Stimulated activated naive CD8-positive, alpha-beta T cell treated with anti-CD3 and anti-CD28 coated beads, Interleukin-15, amount 100 ng/mL, for 72 hours (primary cell): ENCODE measurements around the gene ZNF521.
A peak's percentile ranks its signal among the peaks of the same experiment; 100 is the strongest.

ENCODE experiments used
- ATAC-seq: fragments of 150-1000 bp; cut with Tn5 transposase; 2 replicates; pipeline ENCODE4 v1.10.0; 2021; ENCODE audit warnings: mild to moderate bottlenecking, moderate library complexity
- DNase-seq, 2 donors: peaks; one replicate each; pipeline ENCODE4 v3.0.0; 2021 to 2022
- H3K27ac Mint-ChIP-seq, 2 donors: one replicate each; pipeline ENCODE4 v1.8.0; 2022; ENCODE audit warnings: mild to moderate bottlenecking in 2 of 2, mixed read lengths in 2 of 2, moderate library complexity in 2 of 2
- H3K27me3 Mint-ChIP-seq: one replicate; pipeline ENCODE4 v1.8.0; 2022; ENCODE audit warnings: mixed read lengths
- H3K4me1 Mint-ChIP-seq: one replicate; pipeline ENCODE4 v1.8.0; 2022; ENCODE audit warnings: mild to moderate bottlenecking, mixed read lengths
- H3K4me3 Mint-ChIP-seq, 2 donors: one replicate each; pipeline ENCODE4 v1.8.0; 2022; ENCODE audit warnings: mild to moderate bottlenecking in 2 of 2, mixed read lengths in 2 of 2, moderate library complexity in 1 of 2
- H3K9me3 Mint-ChIP-seq, 2 donors: one replicate each; pipeline ENCODE4 v1.8.0; 2022; ENCODE audit warnings: mixed read lengths in 2 of 2

ZNF521 gene

DNA sequence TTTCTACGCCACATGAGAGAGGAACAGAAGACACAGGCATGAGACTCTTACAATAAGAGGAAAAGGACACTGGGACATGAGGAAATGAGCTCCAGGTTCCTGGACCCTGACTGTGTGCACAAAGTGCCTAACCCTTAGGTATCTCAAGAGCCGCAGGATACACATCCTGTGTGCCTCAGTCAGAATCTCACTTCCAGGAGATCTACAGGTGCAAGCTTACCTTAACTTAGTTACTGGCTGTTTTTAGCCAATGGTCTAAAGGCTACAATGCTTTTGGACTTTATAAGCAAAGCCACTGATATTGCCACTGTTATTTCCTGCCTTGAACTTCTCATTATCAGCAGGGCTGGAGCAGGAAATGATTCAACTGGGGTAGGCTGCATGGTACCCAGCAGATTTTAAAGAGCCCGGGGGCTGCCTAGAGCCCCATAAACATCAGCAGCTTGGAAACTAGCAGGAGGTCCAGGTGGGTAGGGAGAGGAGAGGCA is 254.4 kb downstream of the ZNF521 start:
- no peak for ATAC-seq

DNA sequence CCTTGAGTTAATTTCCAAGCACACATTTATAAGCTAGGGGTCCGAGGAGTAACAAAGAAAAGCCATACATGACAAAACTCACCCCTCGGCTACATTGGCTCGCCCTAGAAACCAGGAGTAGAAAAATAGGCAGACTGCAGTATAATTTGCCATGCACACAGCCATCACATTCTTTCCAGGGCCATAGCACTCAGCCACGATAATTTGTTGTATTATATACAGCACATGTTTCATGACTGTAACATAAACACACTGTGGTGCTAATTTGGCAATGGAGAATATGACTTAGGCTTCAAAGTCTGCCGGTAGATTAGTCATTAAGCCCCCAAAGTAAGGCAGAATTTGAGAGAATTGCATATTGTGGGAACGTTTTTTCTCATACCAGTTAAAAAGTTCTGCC is 254.9 kb downstream of the ZNF521 start:
- Mint-ChIP-seq H3K27ac (no peak overlapping the region), H3K27me3 (no peaks in the 10 kb centered on the region), H3K9me3 (no peaks in the 10 kb centered on the region), H3K4me3 (no peak overlapping the region), H3K4me1 (no peaks in the 10 kb centered on the region)
- ATAC-seq (no peak), DNase-seq (no peak)

More for the DNA sequence above, 254.4 kb downstream of the ZNF521 start:
- Mint-ChIP-seq H3K27ac (peak overlapping the region in 1 of 2 donors; percentile 34), H3K4me3 (no peak overlapping the region), H3K27me3 (no peaks in the 10 kb centered on the region), H3K4me1 (no peaks in the 10 kb centered on the region), H3K9me3 (no peaks in the 10 kb centered on the region)
- no peak for DNase-seq

DNA sequence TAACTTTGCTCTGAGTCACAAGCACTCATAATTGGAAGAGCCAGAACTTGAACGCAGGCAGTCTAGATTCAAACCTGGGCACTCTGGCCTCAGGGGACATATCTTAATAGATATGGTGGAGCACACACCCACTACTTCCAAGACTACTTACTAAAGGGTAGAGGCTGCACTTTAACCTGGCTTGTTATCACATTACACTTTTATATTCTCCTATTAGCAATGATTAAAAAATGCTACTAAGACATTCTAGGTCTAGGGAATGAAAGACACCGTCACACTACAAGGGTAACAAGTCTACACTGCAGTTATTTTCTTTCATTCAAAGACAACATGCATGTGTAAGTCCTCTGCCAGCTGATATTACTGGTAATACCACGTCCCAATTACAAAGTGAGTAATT is 258.8 kb downstream of the ZNF521 start:
- ATAC-seq (no peak), DNase-seq (no peak)
- Mint-ChIP-seq H3K4me3 (no peak overlapping the region), H3K9me3 (no peaks in the 10 kb centered on the region), H3K27ac (no peak overlapping the region), H3K27me3 (no peaks in the 10 kb centered on the region), H3K4me1 (no peaks in the 10 kb centered on the region)

DNA sequence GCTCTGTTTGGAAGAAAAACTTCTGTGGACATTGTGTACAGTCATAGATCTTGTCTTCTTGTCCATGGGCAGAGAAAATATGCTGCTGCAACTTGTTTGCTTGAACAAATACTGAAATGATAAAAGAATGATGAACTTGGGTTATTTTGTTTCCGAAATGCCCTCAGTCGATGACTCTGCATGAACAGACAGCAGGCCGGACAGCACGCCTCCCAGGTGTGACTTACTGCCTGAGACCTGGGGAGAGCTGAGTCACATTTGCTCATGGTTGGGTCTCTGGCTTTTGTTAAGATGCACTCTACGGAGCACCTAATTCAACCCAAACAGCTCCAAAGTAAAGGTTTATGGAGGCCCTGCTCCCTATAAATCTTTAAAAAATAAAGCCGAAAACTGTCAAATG is 262.5 kb downstream of the ZNF521 start:
- H3K9me3 Mint-ChIP-seq, result no peaks in the 10 kb centered on the region
- H3K27me3 Mint-ChIP-seq, result no peaks in the 10 kb centered on the region
- H3K27ac Mint-ChIP-seq, result no peak overlapping the region
- DNase-seq, result no peak
- ATAC-seq, result no peak
- H3K4me3 Mint-ChIP-seq, result no peak overlapping the region
- H3K4me1 Mint-ChIP-seq, result no peaks in the 10 kb centered on the region

DNA sequence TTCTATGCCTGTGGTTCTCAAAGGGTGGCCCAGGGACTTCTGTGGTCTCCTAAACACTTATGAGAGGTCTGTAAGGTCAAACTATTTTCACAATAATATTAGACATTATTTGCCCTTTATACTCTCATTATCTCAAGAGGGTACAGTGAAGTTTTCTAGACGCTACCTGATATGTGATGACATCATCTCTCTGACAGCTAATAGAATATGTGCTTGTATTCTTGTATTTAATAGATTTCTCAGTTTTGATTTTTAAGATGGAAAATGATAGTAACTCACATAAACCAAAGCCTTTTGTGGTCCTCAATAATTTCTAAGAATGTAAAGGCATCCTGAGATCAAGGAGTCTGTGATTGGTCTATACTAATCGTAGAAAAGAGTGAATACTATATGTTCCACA is 265.1 kb downstream of the ZNF521 start:
- H3K27ac Mint-ChIP-seq, result no peak overlapping the region
- no peak for DNase-seq
- no peaks in the 10 kb centered on the region for H3K9me3 Mint-ChIP-seq
- no peaks in the 10 kb centered on the region for H3K27me3 Mint-ChIP-seq
- H3K4me3 Mint-ChIP-seq, result no peak overlapping the region
- no peaks in the 10 kb centered on the region for H3K4me1 Mint-ChIP-seq
- no peak for ATAC-seq

DNA sequence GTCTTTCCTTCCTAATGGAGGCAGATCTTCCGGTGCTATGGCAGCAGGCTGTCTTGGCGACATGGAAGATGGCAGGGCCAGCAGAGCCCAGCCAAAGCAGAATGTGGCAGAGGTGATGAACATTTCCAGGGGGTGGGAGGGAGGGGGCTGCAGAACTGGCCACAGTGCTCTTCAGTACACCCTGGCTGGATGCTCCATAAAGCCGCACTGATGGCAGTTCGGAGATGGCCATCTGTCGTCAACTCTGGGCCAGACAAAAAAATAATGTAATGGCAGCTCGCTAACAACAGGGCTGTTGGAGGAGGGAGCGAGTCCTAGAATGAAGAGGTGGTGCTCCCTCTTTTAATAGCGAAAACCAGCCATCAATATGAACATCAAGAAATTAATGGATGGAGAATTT is 271.0 kb downstream of the ZNF521 start:
- DNase-seq, result no peak
- Mint-ChIP-seq H3K4me1 (no peaks in the 10 kb centered on the region), H3K27ac (no peak overlapping the region), H3K27me3 (no peaks in the 10 kb centered on the region), H3K4me3 (no peak overlapping the region), H3K9me3 (no peaks in the 10 kb centered on the region)
- no peak for ATAC-seq

DNA sequence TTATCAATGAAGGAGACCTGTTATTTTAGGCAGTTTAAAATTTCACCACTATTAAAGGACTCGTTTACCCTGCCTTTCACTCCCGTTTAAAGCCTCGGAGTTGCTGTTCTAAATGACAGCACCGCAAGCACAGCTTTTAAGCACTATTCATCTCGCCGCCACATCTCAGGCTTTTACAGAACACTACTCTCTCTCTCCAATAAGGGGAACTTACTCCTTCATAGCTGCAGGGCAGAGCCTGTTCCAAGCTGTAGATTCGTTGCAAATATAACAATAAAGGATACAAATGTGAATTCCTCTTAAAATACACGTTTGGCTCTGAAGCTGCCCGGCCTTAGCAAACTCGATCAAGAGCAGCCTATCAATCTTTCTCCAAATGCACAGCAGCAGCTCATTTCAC is 271.8 kb downstream of the ZNF521 start:
- no peak overlapping the region for H3K27ac Mint-ChIP-seq
- ATAC-seq (no peak), DNase-seq (no peak)
- no peaks in the 10 kb centered on the region for H3K4me1 Mint-ChIP-seq
- H3K9me3 Mint-ChIP-seq, result no peaks in the 10 kb centered on the region
- no peak overlapping the region for H3K4me3 Mint-ChIP-seq
- H3K27me3 Mint-ChIP-seq, result no peaks in the 10 kb centered on the region

DNA sequence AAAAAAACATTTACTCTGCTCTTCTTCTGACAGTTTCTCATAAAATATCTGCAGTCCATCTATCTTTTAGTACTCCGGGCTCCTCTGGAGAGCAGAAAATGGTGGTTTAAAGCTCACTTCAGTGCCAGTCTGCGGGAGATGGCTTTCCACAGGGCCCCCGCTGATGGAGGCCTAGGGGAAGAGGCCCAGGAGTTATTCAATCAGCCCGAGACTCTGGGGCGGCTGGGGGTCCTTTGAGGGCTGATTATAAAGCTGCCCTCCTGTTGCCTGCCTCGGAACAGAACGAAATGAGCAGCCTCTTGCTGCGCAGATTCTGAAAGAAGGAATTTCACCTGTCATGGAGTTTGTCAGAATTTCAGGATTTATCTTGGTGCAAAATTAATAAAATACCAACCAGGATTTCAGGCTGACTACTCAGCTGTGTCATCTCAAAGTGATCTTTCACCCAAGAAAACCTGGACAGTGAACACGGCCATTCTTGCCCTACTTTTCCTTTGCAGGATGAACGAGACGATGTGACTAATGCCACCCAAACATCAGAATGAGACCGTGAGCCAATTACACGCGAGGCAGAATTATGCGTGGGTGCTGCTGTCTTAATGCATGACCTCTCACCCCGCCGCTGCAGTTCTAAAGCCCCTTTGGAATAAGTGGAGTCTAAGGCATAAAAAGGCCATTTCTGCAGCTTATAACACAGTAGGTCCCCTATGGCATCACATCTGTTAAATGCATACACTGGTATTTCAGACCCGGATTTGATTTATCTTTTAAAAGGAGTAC is 273.8 kb downstream of the ZNF521 start:
- H3K27ac Mint-ChIP-seq, result peak overlapping the region in 1 of 2 donors; percentile 67
- no peaks in the 10 kb centered on the region for H3K9me3 Mint-ChIP-seq
- ATAC-seq (no peak), DNase-seq (no peak)
- no peak overlapping the region for H3K4me3 Mint-ChIP-seq
- no peaks in the 10 kb centered on the region for H3K27me3 Mint-ChIP-seq
- H3K4me1 Mint-ChIP-seq, result no peaks in the 10 kb centered on the region

DNA sequence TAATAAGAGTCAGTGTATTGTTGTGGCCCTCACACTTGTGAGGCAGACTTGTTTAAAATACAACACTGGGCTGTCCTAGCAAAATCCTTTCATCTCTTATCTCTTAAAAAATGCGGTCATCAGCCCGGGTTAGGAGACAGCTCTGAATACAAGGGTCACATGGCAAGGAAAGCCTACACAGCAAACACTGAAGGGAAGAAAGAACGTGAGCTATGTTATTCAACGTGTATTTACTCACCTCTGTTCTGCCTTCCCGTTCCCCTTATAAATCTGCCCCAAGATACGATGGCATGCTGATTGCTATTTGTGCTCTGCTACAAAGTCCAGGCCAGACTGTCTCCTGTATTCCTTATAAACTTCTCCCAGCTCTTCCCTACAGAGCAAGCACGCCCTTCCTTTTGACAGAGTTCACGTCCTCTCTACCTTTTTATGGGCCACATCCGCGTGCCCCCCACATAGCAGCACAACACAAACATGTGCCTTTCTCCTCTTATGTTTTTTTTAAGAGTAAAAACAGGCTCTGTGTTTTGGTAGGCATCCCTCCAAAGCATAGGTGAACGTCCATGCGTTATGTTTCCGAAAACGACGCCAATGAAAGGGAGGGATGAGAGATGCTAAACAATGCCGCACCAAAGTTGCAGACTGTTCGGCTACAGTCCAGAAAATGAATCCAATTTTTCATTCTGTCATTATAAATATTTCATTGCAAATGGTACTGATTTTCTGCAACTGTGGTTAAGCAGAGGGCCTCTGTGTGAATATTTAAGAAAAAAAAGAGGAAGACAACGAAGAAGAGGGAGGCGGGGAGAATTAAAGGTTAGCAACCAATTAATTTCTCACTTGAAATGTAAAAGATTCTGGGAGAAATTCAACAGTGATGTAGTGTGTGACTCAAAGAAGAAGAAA is 274.7 kb downstream of the ZNF521 start:
- DNase-seq (no peak), ATAC-seq (no peak)
- Mint-ChIP-seq H3K4me1 (no peaks in the 10 kb centered on the region), H3K27me3 (no peaks in the 10 kb centered on the region), H3K27ac (no peak overlapping the region), H3K4me3 (no peak overlapping the region), H3K9me3 (no peaks in the 10 kb centered on the region)

DNA sequence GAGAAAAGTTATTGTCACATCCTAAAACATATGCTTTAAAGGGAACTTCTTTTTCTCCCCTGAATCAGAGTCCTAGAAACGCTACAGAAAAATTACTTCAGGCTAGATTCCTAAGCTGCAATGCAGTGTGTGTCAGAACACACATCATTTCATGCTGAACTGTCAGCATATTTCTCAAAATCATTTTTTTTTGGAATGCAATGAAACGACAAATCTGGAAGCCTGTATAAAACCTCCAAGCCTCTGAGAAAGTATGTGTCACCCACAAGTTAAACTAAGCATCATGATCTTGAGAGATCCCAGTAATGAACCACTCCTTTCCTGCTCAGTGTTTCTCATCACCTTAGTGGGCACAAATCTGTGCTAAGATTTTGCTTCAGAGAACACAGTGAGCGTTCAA is 276.2 kb downstream of the ZNF521 start:
- no peak for DNase-seq
- H3K9me3 Mint-ChIP-seq, result no peaks in the 10 kb centered on the region

DNA sequence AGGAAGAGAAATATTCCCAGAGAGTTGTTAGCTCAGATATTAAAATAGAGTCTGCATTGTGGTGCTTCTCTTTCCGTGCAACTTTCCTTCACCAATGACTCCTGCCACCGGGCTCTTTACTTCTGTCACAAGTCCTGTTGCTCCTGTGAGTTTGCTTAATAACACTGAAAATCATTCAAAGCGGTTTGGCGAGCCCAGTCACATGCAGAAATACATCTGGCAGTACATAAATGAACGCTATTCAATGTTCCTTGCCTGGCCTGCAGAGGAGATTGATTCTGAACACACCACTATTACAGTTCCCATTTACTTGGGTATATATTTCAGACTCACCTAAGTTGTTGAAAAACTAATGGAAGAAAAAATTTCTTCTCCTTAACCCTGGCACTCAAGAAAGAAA is 276.6 kb downstream of the ZNF521 start:
- no peaks in the 10 kb centered on the region for H3K4me1 Mint-ChIP-seq
- H3K27me3 Mint-ChIP-seq, result no peaks in the 10 kb centered on the region
- ATAC-seq, result no peak
- no peak overlapping the region for H3K4me3 Mint-ChIP-seq
- no peak for DNase-seq
- peak overlapping the region in 1 of 2 donors; percentile 10 for H3K27ac Mint-ChIP-seq
- no peaks in the 10 kb centered on the region for H3K9me3 Mint-ChIP-seq

More for the DNA sequence above, 276.2 kb downstream of the ZNF521 start:
- Mint-ChIP-seq H3K4me3 (no peak overlapping the region), H3K27ac (no peak overlapping the region), H3K27me3 (no peaks in the 10 kb centered on the region), H3K4me1 (no peaks in the 10 kb centered on the region)
- ATAC-seq, result no peak

DNA sequence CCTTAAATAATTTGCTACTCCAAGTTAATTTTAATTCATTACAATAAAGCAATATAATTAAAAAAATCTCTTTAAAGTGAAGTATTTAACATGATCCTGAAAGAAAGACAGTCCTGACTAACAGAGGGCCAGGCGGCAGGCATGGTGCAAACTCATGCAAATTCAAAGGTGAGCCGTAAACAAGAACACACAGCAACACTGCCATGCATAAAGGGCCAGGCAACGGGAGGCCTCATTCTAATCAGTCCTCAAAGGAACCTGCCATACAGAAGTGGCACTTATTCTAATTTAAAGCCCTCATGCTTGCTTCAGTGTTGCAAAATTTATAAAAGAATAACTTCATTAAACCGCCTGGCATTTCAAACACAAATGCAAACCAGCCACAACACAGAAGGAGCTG is 277.0 kb downstream of the ZNF521 start:
- DNase-seq (no peak), ATAC-seq (no peak)
- H3K4me3 Mint-ChIP-seq, result no peak overlapping the region
- H3K4me1 Mint-ChIP-seq, result no peaks in the 10 kb centered on the region
- no peaks in the 10 kb centered on the region for H3K27me3 Mint-ChIP-seq
- H3K27ac Mint-ChIP-seq, result no peak overlapping the region
- H3K9me3 Mint-ChIP-seq, result no peaks in the 10 kb centered on the region

DNA sequence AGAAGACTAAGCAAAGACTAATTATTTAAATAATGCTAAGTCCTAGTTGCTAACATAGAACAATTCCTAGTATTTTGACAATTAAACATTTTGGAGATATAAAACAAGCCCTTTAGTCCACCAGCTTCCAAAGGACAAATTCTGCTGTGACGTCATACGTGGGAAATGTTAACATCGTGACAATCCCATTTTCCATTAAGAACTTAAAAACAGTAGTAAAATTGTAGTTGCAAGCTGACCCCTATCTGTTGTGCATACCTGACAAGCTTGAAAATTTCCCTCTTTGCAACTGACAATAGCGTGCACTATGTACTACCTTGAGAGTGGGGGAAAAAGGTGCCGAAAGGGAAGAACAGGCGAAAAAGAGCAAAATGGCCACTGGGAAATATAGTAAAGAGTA is 279.8 kb downstream of the ZNF521 start:
- H3K27me3 Mint-ChIP-seq, result no peaks in the 10 kb centered on the region
- no peak for ATAC-seq
- no peak overlapping the region for H3K4me3 Mint-ChIP-seq
- no peaks in the 10 kb centered on the region for H3K9me3 Mint-ChIP-seq
- H3K4me1 Mint-ChIP-seq, result no peaks in the 10 kb centered on the region
- DNase-seq, result no peak
- H3K27ac Mint-ChIP-seq, result no peak overlapping the region

DNA sequence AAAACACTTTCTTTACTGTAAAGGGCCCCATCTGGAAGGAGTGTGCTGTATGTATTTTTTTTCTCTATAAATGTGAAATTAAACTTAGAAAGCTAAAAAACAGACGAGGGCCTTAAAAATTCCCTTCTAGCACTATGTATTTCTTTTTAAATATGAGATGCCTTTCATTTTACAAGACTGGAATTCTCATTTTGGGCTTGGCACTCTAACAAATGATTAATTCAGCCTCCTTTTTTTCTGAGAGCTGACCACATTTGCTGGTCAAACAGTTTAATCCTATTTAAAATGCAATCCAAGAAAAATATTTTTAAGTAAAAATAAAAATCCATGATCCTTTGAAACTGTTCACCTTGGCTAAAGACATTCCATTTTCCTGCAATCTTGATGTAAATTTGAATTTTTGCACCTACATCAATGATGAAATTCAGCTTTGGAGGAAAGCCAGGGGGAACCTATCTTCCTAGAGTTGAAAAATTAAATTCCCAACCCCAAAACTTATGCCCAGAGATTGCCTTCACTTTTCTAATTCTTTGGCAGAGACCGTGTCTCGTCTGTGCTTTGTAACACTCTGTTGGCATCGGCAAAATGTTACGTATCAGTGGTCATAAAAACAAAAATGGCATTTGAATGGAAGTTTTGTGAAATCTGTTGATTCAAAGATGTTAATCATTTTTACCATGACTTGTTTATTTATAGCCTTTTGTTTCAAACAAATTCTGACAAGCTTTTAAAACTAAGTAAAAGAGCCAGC is 284.5 kb downstream of the ZNF521 start:
- no peak for ATAC-seq
- Mint-ChIP-seq H3K4me1 (no peaks in the 10 kb centered on the region), H3K9me3 (no peaks in the 10 kb centered on the region), H3K27me3 (no peaks in the 10 kb centered on the region), H3K27ac (no peak overlapping the region), H3K4me3 (no peak overlapping the region)
- DNase-seq, result no peak

DNA sequence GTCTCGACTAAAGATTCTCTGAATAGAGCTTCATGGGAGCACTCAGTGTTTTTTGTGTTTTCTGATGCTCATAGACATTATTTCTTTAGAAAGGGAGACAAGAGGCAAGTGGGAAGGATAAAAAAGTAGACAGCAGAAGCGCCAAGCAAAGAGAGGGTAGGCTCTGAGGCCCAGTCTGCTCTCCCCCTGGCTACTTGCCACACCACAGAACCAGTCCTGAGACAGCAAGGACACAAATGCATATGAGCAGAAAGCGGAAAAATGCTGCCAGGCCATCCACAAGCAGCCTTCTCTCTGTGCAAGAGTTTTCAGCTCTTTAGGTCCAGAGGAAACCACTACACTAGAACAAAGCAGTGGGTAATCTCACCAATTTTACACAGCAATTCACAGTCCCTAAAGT is 285.4 kb downstream of the ZNF521 start:
- H3K27me3 Mint-ChIP-seq, result no peaks in the 10 kb centered on the region
- no peak overlapping the region for H3K27ac Mint-ChIP-seq
- ATAC-seq (no peak), DNase-seq (no peak)
- no peak overlapping the region for H3K4me3 Mint-ChIP-seq
- no peaks in the 10 kb centered on the region for H3K4me1 Mint-ChIP-seq
- H3K9me3 Mint-ChIP-seq, result no peaks in the 10 kb centered on the region

DNA sequence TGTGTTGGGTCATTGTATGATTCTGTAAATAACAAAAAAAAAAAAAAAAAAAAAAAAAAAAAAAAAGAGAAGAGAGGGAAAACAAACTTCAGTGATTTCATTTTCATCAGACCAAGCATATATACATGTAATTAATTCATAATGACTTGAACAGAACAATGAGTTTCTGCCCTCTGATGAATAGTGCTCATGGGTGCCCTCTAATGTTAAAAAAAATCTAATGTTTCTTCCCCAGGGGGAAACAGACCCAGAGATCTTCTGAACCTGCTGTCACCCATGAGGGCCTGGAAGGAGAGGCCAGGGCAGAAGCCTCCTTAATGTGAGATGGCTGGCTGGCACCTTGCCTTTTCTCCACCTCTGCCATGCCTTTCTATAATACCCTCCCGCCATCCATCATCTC is 289.2 kb downstream of the ZNF521 start:
- no peak for ATAC-seq
- Mint-ChIP-seq H3K9me3 (no peaks in the 10 kb centered on the region), H3K4me3 (no peak overlapping the region), H3K27ac (no peak overlapping the region), H3K27me3 (no peaks in the 10 kb centered on the region), H3K4me1 (no peaks in the 10 kb centered on the region)
- DNase-seq, result no peak
